CD4-positive, alpha-beta T cell (primary cell): ENCODE data around the gene PCDHA13. TPM values are rescaled to one million over a fixed set of nuclear protein-coding genes. Genes with fewer than 3 reads are reported as not detected.

Experiments
- ATAC-seq: fragments of 200-7000 bp; cut with Tn5 transposase; one replicate; pipeline ENCODE4 v1.10.0; 2022; ENCODE audit warnings: mild to moderate bottlenecking; ENCODE audit not compliant: poor library complexity
- CTCF ChIA-PET: fragments of 350-600 bp; sonication (Branson Sonifier 250); formaldehyde crosslinking; loops from one replicate; lab custom pipeline; 2021; ENCODE audit warnings: antibody characterized with exemption, inconsistent platforms; lab: Charles Lee
- POLR2A ChIA-PET: fragments of 350-600 bp; sonication (Branson Sonifier 250); formaldehyde crosslinking; loops from one replicate; lab custom pipeline; 2021; ENCODE audit warnings: antibody characterized with exemption, inconsistent platforms; lab: Charles Lee
- DNase-seq, 14 experiments: peaks; one replicate each; pipeline ENCODE4 v3.0.0-alpha.2; 2013 to 2020; ENCODE audit warnings: mixed read lengths in 2 of 14
- H3K27ac ChIP-seq, 2 donors: one replicate each; pipeline versions ENCODE4 v1.5.1 to v1.7.0; 2013; ENCODE audit warnings: low read length in 2 of 2, low read depth in 1 of 2, mild to moderate bottlenecking in 1 of 2
- H3K27me3 ChIP-seq, 2 experiments: 1 replicate in 1 of 2; 2 replicates in 1 of 2; pipeline versions ENCODE4 v1.6.1 to v1.7.0; 2013; ENCODE audit warnings: low read length in 2 of 2, control low read depth in 1 of 2, mild to moderate bottlenecking in 1 of 2, moderate library complexity in 1 of 2; ENCODE audit not compliant: insufficient read depth in 2 of 2, control insufficient read depth in 1 of 2
- H3K36me3 ChIP-seq: one replicate; pipeline ENCODE4 v1.6.1; 2013; ENCODE audit warnings: low read length, control low read depth; ENCODE audit not compliant: insufficient read depth
- H3K4me1 ChIP-seq: one replicate; pipeline ENCODE4 v1.6.1; 2013; ENCODE audit warnings: low read length, control low read depth; ENCODE audit not compliant: insufficient read depth
- H3K4me3 ChIP-seq: one replicate; pipeline ENCODE4 v1.5.1; 2013; ENCODE audit warnings: mild to moderate bottlenecking, low read length, moderate library complexity
- H3K9me3 ChIP-seq, 2 experiments: 1 replicate in 1 of 2; 2 replicates in 1 of 2; pipeline versions ENCODE4 v1.6.1 to v1.7.0; 2013; ENCODE audit warnings: low read length in 2 of 2, mild to moderate bottlenecking in 2 of 2, control low read depth in 1 of 2, moderate library complexity in 1 of 2; ENCODE audit not compliant: control insufficient read depth in 1 of 2, insufficient read depth in 1 of 2
- H3K27ac Mint-ChIP-seq: one replicate; pipeline ENCODE4 v1.8.0; 2020; ENCODE audit warnings: mixed read lengths
- H3K27me3 Mint-ChIP-seq: one replicate; pipeline ENCODE4 v1.8.0; 2021; ENCODE audit warnings: mixed read lengths
- H3K36me3 Mint-ChIP-seq: one replicate; pipeline ENCODE4 v1.8.0; 2021; ENCODE audit warnings: low read depth, mixed read lengths
- H3K4me1 Mint-ChIP-seq: one replicate; pipeline ENCODE4 v1.8.0; 2021; ENCODE audit warnings: low read depth, mixed read lengths
- H3K4me3 Mint-ChIP-seq: one replicate; pipeline ENCODE4 v1.8.0; 2020; ENCODE audit warnings: mild to moderate bottlenecking, mixed read lengths
- H3K9me3 Mint-ChIP-seq: one replicate; pipeline ENCODE4 v1.8.0; 2020; ENCODE audit warnings: mixed read lengths
- intact Hi-C, 2 experiments: fragments of 100-400 bp; cut with DNase I in 1 of 2; cut with micrococcal nuclease in 1 of 2; formaldehyde crosslinking; loops; one replicate each; pipeline versions ENCODE4 v1.15.1 to v1.9.0; 2023 to 2025; cut with DNase I, micrococcal nuclease
- total RNA-seq, 174 experiments: library from RNA in 2 of 174; stranded (reverse) in 2 of 174; gene quantifications; one replicate each; pipeline ENCODE4 v1.2.3 and lab custom pipeline; 2021 to 2026
- TF ChIP-seq, protein P1 (sequence below): fragments of 200-600 bp; IDR thresholded peaks from one replicate; pipeline ENCODE4 v1.8.0; 2022; ENCODE audit warnings: antibody characterized with exemption, mild to moderate bottlenecking

Gene PCDHA13
- total RNA-seq, 2 experiments from 2014 or later: not detected

- Mint-ChIP-seq H3K9me3 (no peaks in the 10 kb centered on the region), H3K36me3 (no peaks in the 10 kb centered on the region), H3K4me3 (peak within 1 kb of the TSS; percentile 62), H3K27me3 (peaks cover 79% of the 10 kb centered on the region), H3K4me1 (peaks cover 10% of the 10 kb centered on the region), H3K27ac (no peak within 1 kb of the TSS)
- H3K27ac ChIP-seq: no peak within 1 kb of the TSS
- POLR2A ChIA-PET: no interaction called here
- CTCF ChIA-PET: no interaction called here
- ATAC-seq: no peak
- no peaks in the 10 kb centered on the region for H3K36me3 ChIP-seq
- H3K4me3 ChIP-seq: peak within 1 kb of the TSS; percentile 41
- no peak for DNase-seq
- intact Hi-C loops: no loop called here
- peaks cover 20% of the 10 kb centered on the region for H3K4me1 ChIP-seq
- TF ChIP-seq, protein P1, sequence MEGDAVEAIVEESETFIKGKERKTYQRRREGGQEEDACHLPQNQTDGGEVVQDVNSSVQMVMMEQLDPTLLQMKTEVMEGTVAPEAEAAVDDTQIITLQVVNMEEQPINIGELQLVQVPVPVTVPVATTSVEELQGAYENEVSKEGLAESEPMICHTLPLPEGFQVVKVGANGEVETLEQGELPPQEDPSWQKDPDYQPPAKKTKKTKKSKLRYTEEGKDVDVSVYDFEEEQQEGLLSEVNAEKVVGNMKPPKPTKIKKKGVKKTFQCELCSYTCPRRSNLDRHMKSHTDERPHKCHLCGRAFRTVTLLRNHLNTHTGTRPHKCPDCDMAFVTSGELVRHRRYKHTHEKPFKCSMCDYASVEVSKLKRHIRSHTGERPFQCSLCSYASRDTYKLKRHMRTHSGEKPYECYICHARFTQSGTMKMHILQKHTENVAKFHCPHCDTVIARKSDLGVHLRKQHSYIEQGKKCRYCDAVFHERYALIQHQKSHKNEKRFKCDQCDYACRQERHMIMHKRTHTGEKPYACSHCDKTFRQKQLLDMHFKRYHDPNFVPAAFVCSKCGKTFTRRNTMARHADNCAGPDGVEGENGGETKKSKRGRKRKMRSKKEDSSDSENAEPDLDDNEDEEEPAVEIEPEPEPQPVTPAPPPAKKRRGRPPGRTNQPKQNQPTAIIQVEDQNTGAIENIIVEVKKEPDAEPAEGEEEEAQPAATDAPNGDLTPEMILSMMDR: no peak
- peaks cover 35 to 45% of the 10 kb centered on the region in 2 experiments for H3K27me3 ChIP-seq
- H3K9me3 ChIP-seq: peaks cover 0 to 27% of the 10 kb centered on the region in 2 experiments
Measured at GRCh38 chr5:140925806-140926442, 44.0 kb downstream of the PCDHA13 start, which contains the start of gene PCDHAC1. Gene PCDHAC1 (plus strand): TSS chr5:140926299. CDS start chr5:140926893, 594 bp downstream.

DNA sequence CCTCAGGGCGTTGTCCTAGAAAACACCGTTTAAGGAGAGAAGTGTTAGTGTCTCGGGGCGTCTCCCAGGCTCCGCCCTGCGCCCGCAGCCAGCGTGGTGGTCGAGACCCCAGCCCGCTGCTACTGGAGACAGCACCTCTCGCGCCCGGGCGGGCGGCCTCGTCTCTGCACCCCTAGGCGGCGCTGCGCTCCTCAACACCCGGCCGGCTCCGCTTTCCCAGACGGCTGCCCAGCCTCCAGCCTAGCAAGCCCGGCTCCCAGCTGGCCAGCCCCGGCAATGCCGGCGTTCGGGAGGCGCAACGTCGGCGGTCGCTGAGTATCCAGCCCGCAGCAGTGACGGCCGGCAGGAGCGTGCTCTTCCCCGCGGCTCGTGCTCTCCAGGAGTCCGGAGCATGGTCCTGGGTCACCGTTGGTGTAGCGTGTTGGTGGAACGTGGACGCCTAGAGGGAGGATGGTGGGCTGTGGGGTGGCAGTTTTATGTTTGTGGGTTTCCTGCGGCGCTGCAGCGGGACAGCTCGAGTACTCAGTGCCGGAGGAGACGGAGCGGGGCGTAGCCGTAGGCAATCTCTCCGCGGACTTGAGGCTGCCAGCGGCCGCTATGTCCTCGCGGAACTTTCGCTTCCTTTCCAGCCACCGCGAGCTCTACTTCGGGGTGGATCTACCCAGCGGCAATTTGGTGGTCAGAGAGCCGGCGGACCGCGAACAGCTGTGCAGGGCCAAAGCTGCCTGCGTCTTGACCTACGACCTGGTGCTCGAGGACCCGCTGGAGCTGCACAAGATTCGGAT, 44.7 kb downstream of the PCDHA13 start:
- H3K27me3 Mint-ChIP-seq: peaks cover 81% of the 10 kb centered on the region
- DNase-seq (peak in 4 of 14 experiments; percentile 2 to 45 (median 28)), ATAC-seq (no peak)
- intact Hi-C loops: no loop called here
- peaks cover 10% of the 10 kb centered on the region for H3K4me1 Mint-ChIP-seq
- H3K27ac ChIP-seq: no peak overlapping the region
- ChIA-PET CTCF (no interaction called here), POLR2A (no interaction called here)
- no peaks in the 10 kb centered on the region for H3K36me3 ChIP-seq
- no peaks in the 10 kb centered on the region for H3K9me3 Mint-ChIP-seq
- TF ChIP-seq, protein P1: no peak
- H3K4me1 ChIP-seq: peaks cover 20% of the 10 kb centered on the region
- no peaks in the 10 kb centered on the region for H3K36me3 Mint-ChIP-seq
- H3K4me3 Mint-ChIP-seq: peak overlapping the region; percentile 62
- H3K4me3 ChIP-seq: peak overlapping the region; percentile 41
- H3K27ac Mint-ChIP-seq: no peak overlapping the region
- peaks cover 0 to 27% of the 10 kb centered on the region in 2 experiments for H3K9me3 ChIP-seq
- H3K27me3 ChIP-seq: peaks cover 35 to 45% of the 10 kb centered on the region in 2 experiments

DNA sequence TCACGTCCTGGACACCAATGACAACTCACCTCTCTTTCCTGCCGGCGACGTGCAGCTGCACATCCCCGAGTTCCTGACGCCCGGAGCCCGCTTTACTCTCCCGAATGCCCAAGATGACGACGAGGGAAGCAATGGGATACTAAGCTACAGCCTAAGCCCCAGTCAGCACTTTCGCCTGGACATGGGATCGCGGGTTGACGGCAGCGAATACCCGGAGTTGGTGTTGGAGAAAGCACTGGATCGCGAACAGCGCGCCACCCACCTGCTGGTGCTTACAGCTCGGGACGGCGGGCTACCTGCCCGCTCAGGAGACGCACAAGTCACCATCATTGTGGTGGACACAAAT, 45.3 kb downstream of the PCDHA13 start:
- ChIA-PET POLR2A (no interaction called here), CTCF (no interaction called here)
- H3K27me3 Mint-ChIP-seq: peaks cover 77% of the 10 kb centered on the region
- Histone ChIP-seq H3K4me3 (peak overlapping the region; percentile 41), H3K9me3 (peaks cover 0 to 27% of the 10 kb centered on the region in 2 experiments), H3K27ac (no peak overlapping the region), H3K36me3 (no peaks in the 10 kb centered on the region), H3K27me3 (peaks cover 35 to 45% of the 10 kb centered on the region in 2 experiments), H3K4me1 (peaks cover 20% of the 10 kb centered on the region)
- TF ChIP-seq, protein P1: no peak
- no peaks in the 10 kb centered on the region for H3K9me3 Mint-ChIP-seq
- H3K36me3 Mint-ChIP-seq: no peaks in the 10 kb centered on the region
- peak overlapping the region; percentile 62 for H3K4me3 Mint-ChIP-seq
- peaks cover 10% of the 10 kb centered on the region for H3K4me1 Mint-ChIP-seq
- no peak for DNase-seq
- intact Hi-C loops: no loop called here
- ATAC-seq: no peak
- no peak overlapping the region for H3K27ac Mint-ChIP-seq

Other genes starting within 250 kb of the PCDHA13 start
- 1 to 10 TPM; 1.7 to 2.1 TPM for gene CD14, start 248.9 kb upstream of the PCDHA13 start, total RNA-seq
- 10 to 100 TPM; 20.9 to 21.1 TPM for gene TMCO6, start 242.7 kb upstream of the PCDHA13 start, total RNA-seq
- 10 to 100 TPM; 45.5 to 52.4 TPM for gene NDUFA2, start 234.5 kb upstream of the PCDHA13 start, total RNA-seq
- gene IK, start 234.3 kb upstream of the PCDHA13 start, total RNA-seq: 100 to 1,000 TPM; 194 to 207 TPM
- gene WDR55, start 217.2 kb upstream of the PCDHA13 start, total RNA-seq: 10 to 100 TPM; 40.1 to 42.9 TPM
- 1 to 10 TPM; 1.9 to 2.1 TPM for gene DND1, start 208.5 kb upstream of the PCDHA13 start, total RNA-seq
- 10 to 100 TPM; 53.5 to 54.1 TPM for gene HARS1, start 190.8 kb upstream of the PCDHA13 start, total RNA-seq
- gene HARS2, start 190.7 kb upstream of the PCDHA13 start, total RNA-seq: 10 to 100 TPM; 38.1 to 38.3 TPM
- 10 to 100 TPM; 29.0 to 32.3 TPM for gene ZMAT2, start 181.7 kb upstream of the PCDHA13 start, total RNA-seq
- not detected for gene PCDHA1, start 96.0 kb upstream of the PCDHA13 start, total RNA-seq
- gene PCDHA2, start 87.3 kb upstream of the PCDHA13 start, total RNA-seq: not detected
- not detected for gene PCDHA3, start 81.1 kb upstream of the PCDHA13 start, total RNA-seq
- gene PCDHA4, start 75.1 kb upstream of the PCDHA13 start, total RNA-seq: not detected
- not detected for gene PCDHA5, start 60.5 kb upstream of the PCDHA13 start, total RNA-seq
- not detected for gene PCDHA6, start 54.2 kb upstream of the PCDHA13 start, total RNA-seq
- not detected for gene PCDHA7, start 47.9 kb upstream of the PCDHA13 start, total RNA-seq
- gene PCDHA8, start 40.9 kb upstream of the PCDHA13 start, total RNA-seq: not detected
- not detected for gene PCDHA9, start 33.7 kb upstream of the PCDHA13 start, total RNA-seq
- not detected for gene PCDHA10, start 26.2 kb upstream of the PCDHA13 start, total RNA-seq
- not detected for gene PCDHA11, start 13.2 kb upstream of the PCDHA13 start, total RNA-seq
- not detected for gene PCDHA12, start 6.8 kb upstream of the PCDHA13 start, total RNA-seq
- gene PCDHAC1, start 44.2 kb downstream of the PCDHA13 start, total RNA-seq: not detected
- gene PCDHAC2, start 84.4 kb downstream of the PCDHA13 start, total RNA-seq: not detected
- gene PCDHB1, start 169.2 kb downstream of the PCDHA13 start, total RNA-seq: not detected
- not detected for gene PCDHB2, start 212.5 kb downstream of the PCDHA13 start, total RNA-seq
- gene PCDHB3, start 218.3 kb downstream of the PCDHA13 start, total RNA-seq: not detected
- gene PCDHB4, start 239.7 kb downstream of the PCDHA13 start, total RNA-seq: not detected